ENCODE measurements around the gene OR10S1. TPM values are rescaled to one million over a fixed set of nuclear protein-coding genes. Genes with fewer than 3 reads are reported as not detected.
"Not testable (repeated sequence)": the region's sequence is repeated elsewhere in the genome, so short reads cannot be mapped to it uniquely, and the experiment has no call there.

Gene OR10S1, protein sequence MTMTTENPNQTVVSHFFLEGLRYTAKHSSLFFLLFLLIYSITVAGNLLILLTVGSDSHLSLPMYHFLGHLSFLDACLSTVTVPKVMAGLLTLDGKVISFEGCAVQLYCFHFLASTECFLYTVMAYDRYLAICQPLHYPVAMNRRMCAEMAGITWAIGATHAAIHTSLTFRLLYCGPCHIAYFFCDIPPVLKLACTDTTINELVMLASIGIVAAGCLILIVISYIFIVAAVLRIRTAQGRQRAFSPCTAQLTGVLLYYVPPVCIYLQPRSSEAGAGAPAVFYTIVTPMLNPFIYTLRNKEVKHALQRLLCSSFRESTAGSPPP
- total RNA-seq: not detected in 2 replicates

DNA sequence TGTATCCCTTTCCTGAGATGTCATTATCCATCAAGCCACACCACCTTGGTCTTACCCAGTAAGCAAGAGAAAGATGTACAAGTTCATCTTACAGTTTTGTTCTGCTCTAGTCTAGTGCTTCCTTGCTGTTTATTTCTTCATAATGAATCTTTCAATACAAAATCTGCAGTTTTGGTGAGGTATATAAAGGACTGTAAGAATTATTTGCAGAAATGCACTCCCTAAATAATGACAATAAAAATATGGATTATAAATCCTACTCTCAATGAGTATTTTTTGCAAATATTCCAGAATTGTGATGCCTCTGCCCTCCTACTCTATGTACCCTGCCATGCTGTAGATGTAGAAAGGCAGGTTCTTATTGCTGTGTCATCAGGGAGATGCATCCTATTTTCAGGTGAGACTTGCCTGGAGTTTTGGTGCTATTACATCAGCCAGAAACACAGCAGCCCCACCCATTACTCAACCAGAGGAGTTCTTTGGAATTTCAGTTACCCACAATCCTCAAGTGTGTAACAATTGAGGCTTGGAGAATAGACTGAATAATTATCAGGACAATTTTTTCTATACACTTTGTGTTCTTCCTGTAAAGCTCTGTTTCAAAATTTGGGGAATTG lies at the start of gene OR10S1:
Gene OR10S1 (minus strand): TSS at position 51 of the 617 bp plus-strand sequence. CDS start 117 bp downstream, outside the sequence.
- Histone ChIP-seq H3K27me3 (ENCODE audit: control insufficient read depth, insufficient read depth, low read length) (no peaks in the 10 kb centered on the region), H3K4me3 (ENCODE audit: low read depth, low read length) (no peak within 1 kb of the TSS), H3K36me3 (ENCODE audit: control insufficient read depth, insufficient read depth, low read length) (no peaks in the 10 kb centered on the region)
- no peak for DNase-seq (ENCODE audit: low read depth)
- TF ChIP-seq, protein P1, sequence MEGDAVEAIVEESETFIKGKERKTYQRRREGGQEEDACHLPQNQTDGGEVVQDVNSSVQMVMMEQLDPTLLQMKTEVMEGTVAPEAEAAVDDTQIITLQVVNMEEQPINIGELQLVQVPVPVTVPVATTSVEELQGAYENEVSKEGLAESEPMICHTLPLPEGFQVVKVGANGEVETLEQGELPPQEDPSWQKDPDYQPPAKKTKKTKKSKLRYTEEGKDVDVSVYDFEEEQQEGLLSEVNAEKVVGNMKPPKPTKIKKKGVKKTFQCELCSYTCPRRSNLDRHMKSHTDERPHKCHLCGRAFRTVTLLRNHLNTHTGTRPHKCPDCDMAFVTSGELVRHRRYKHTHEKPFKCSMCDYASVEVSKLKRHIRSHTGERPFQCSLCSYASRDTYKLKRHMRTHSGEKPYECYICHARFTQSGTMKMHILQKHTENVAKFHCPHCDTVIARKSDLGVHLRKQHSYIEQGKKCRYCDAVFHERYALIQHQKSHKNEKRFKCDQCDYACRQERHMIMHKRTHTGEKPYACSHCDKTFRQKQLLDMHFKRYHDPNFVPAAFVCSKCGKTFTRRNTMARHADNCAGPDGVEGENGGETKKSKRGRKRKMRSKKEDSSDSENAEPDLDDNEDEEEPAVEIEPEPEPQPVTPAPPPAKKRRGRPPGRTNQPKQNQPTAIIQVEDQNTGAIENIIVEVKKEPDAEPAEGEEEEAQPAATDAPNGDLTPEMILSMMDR (IDR thresholded peaks at IDR 0.05; ENCODE audit: insufficient read depth, low read length, poor library complexity, severe bottlenecking): no peak

DNA sequence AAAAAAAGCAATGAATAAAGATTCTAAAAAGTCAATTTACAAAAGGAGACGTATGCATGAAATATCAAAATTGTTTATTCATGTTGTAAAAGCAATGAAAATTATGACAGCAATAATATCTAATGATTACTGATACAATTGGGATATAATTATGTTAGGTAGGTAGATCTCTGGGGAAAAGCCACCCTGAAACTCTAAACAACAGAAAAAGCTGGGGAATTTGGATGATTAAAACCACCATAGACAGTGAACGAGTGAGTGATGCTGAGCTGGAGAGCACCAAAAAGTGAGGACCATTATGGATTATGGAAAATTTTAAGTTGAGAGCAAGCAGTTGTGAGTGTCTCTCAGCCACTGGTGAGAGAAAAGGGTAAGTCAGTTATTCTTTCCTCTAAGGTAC lies 48.9 kb upstream of the OR10S1 start, which contains the start of gene OR10G8:
Gene OR10G8 (plus strand): TSS at position 301 of the 400 bp plus-strand sequence. CDS start 2,825 bp downstream, outside the sequence.
- Histone ChIP-seq H3K27me3 (ENCODE audit: control insufficient read depth, insufficient read depth, low read length) (no peaks in the 10 kb centered on the region), H3K36me3 (ENCODE audit: control insufficient read depth, insufficient read depth, low read length) (no peaks in the 10 kb centered on the region), H3K4me3 (ENCODE audit: low read depth, low read length) (no peak within 1 kb of the TSS)
- DNase-seq (ENCODE audit: low read depth): no peak
- TF ChIP-seq, protein P1 (IDR thresholded peaks at IDR 0.05; ENCODE audit: insufficient read depth, low read length, poor library complexity, severe bottlenecking): no peak

DNA sequence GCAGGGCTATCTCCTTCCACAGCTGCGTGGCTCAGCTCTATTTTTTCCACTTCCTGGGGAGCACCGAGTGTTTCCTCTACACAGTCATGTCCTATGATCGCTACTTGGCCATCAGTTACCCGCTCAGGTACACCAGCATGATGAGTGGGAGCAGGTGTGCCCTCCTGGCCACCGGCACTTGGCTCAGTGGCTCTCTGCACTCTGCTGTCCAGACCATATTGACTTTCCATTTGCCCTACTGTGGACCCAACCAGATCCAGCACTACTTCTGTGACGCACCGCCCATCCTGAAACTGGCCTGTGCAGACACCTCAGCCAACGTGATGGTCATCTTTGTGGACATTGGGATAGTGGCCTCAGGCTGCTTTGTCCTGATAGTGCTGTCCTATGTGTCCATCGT lies 38.3 kb upstream of the OR10S1 start:
- not testable (repeated sequence) for H3K4me3 ChIP-seq (ENCODE audit: low read depth, low read length); DNase-seq (ENCODE audit: low read depth); H3K27me3 ChIP-seq (ENCODE audit: control insufficient read depth, insufficient read depth, low read length); H3K36me3 ChIP-seq (ENCODE audit: control insufficient read depth, insufficient read depth, low read length)

DNA sequence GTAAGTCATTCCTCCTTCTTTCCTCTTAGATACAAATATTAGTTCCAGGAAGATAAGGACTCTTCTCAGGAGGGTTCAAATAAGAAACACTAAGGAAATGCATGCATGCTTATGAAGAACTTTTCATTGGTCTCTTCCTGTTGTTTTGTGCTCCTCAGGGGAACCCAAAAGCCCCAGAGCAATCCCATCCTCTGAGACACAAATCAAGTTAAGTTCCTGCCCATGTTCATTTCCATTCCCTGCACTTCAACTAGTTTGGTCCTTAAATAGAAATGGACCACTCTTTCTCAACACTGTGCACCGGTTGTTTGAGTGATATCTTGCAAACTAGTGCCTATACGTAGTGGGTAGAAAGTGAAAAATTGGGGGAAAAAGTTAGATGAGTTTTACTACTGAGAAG lies 35.1 kb upstream of the OR10S1 start, which contains the start of gene OR10G4:
Gene OR10G4 (plus strand): TSS at position 301 of the 400 bp plus-strand sequence. CDS start 2,578 bp downstream, outside the sequence.
- no peak for DNase-seq (ENCODE audit: low read depth)
- Histone ChIP-seq H3K36me3 (ENCODE audit: control insufficient read depth, insufficient read depth, low read length) (no peaks in the 10 kb centered on the region), H3K4me3 (ENCODE audit: low read depth, low read length) (no peak within 1 kb of the TSS), H3K27me3 (ENCODE audit: control insufficient read depth, insufficient read depth, low read length) (no peaks in the 10 kb centered on the region)
- TF ChIP-seq, protein P1 (IDR thresholded peaks at IDR 0.05; ENCODE audit: insufficient read depth, low read length, poor library complexity, severe bottlenecking): no peak

DNA sequence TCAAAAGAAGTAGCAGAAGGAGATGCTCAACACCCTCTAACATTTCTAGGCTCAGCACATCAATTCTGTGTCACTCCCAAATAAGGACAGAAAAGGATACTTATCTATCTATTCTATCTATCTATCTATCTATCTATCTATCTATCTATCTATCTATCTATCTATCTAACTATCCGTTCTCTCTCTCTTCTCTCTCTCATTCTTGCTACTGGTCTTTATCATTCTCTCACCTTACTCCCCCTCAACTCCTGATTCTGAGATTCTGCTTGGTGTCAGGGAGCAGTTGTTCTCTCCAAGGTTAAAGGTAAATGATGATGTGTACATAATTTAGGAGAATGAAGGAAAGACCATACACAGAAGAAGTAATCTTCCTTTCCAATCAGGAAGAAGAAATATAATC lies 17.5 kb upstream of the OR10S1 start, which contains the start of gene OR10G6:
Gene OR10G6 (minus strand): TSS at position 43 of the 400 bp plus-strand sequence. CDS start 0 bp downstream, at position 43.
- H3K27me3 ChIP-seq (ENCODE audit: control insufficient read depth, insufficient read depth, low read length): no peaks in the 10 kb centered on the region
- H3K36me3 ChIP-seq (ENCODE audit: control insufficient read depth, insufficient read depth, low read length): no peaks in the 10 kb centered on the region
- no peak within 1 kb of the TSS for H3K4me3 ChIP-seq (ENCODE audit: low read depth, low read length)
- TF ChIP-seq, protein P1 (IDR thresholded peaks at IDR 0.05; ENCODE audit: insufficient read depth, low read length, poor library complexity, severe bottlenecking): no peak
- DNase-seq (ENCODE audit: low read depth): no peak

DNA sequence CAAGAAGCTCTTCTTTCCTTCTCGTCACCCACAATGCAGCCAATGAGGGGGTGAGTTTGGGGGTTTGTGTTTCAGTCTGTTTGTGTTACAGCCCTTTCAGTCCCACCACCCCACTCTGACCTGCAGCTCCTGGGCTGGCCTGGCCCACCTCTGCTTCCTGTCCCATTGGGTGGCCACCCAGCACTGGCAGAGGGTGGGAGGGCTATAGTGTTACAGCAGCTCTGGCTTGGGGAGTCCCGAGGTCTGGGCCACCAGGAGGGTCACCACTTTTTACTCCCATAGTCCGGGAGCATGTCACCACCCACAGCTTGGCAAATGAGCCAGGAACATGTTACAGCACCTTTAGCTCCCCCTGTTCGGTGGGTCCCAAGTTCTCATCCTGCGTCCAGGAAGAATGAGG lies 1.7 kb upstream of the OR10S1 start:
- no peak for DNase-seq (ENCODE audit: low read depth)
- Histone ChIP-seq H3K4me3 (ENCODE audit: low read depth, low read length) (no peak overlapping the region), H3K27me3 (ENCODE audit: control insufficient read depth, insufficient read depth, low read length) (no peaks in the 10 kb centered on the region), H3K36me3 (ENCODE audit: control insufficient read depth, insufficient read depth, low read length) (no peaks in the 10 kb centered on the region)
- TF ChIP-seq, protein P1 (IDR thresholded peaks at IDR 0.05; ENCODE audit: insufficient read depth, low read length, poor library complexity, severe bottlenecking): no peak
